ENCODE results near the gene NEK4. TPM values are rescaled to one million over a fixed set of nuclear protein-coding genes. Genes with fewer than 3 reads are reported as not detected.
A peak's percentile ranks its signal among the peaks of the same experiment; 100 is the strongest.

Gene NEK4
- total and polyA plus RNA-seq, 7 experiments from 2014 or later, result 9.0 to 28.4 (median 15.4) TPM

DNA sequence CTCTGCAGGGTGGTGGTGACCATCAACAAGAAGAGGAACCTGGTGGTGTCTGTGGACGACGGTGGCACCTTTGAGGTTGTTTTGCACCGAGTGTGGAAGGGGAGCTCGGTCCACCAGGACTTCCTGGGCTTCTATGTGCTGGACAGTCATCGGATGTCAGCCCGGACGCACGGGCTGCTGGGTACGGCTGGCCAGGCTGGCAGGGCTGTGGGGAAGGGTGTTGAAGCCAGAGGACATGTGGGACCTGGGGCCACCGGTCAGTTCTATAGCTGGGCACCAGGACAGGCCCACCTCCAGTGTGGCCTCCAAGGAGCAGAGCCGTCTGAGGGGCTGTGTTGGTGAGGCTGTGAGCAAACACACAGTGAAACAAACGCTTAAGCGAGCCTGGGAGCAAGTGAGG is 20.0 kb upstream of the NEK4 start:
- H3K4me1 Mint-ChIP-seq, result peaks cover 0 to 4% (median 0%) of the 10 kb centered on the region in 7 donors
- H3K4me1 ChIP-seq (ENCODE audit: control insufficient read depth in 2 of 2, insufficient read depth in 2 of 2, low read length in 2 of 2), result no peaks in the 10 kb centered on the region
- H3K36me3 Mint-ChIP-seq, result no peaks in the 10 kb centered on the region
- ChIA-PET CTCF (no interaction called here), POLR2A (no interaction called here)
- H3K27ac Mint-ChIP-seq, result no peak overlapping the region
- H3K9me3 ChIP-seq (ENCODE audit: control insufficient read depth in 2 of 3, low read length in 3 of 3), result no peaks in the 10 kb centered on the region
- no peak overlapping the region for H3K4me3 Mint-ChIP-seq
- no peaks in the 10 kb centered on the region for H3K27me3 ChIP-seq (ENCODE audit: control insufficient read depth in 2 of 2, insufficient read depth in 2 of 2, low read length in 2 of 2)
- intact Hi-C loops (cut with micrococcal nuclease), result no loop called here
- no peak overlapping the region for H3K4me3 ChIP-seq (ENCODE audit: low read length)
- no peaks in the 10 kb centered on the region for H3K9me3 Mint-ChIP-seq
- H3K27ac ChIP-seq (ENCODE audit: low read depth, low read length), result no peak overlapping the region
- no peaks in the 10 kb centered on the region for H3K36me3 ChIP-seq (ENCODE audit: control insufficient read depth in 2 of 3, insufficient read depth in 3 of 3, low read length in 3 of 3)
- no peaks in the 10 kb centered on the region for H3K27me3 Mint-ChIP-seq
- no peak for ATAC-seq
- DNase-seq, result no peak

DNA sequence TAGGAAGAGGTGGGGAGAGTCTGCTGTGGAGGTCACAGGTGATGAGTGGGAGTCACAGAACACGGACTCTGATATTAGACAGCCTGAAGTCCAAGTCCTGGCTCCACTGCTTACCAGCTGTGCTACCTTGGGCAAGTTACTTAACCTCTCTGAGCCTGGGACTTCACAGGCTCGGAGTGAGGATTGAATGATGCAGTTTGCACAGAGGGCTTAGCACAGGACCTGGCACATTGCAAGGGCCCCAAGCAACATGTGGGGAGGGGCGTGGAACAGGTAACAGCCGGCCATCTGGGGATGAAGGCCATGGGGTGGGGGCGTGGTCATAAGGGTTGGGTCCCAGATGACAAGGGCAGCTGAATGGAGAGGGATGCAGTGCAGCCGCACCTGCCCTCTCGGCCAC is 19.6 kb upstream of the NEK4 start:
- ChIA-PET POLR2A (no interaction called here), CTCF (no interaction called here)
- no peak overlapping the region for H3K4me3 Mint-ChIP-seq
- H3K9me3 ChIP-seq (ENCODE audit: control insufficient read depth in 2 of 3, low read length in 3 of 3), result no peaks in the 10 kb centered on the region
- no peaks in the 10 kb centered on the region for H3K27me3 ChIP-seq (ENCODE audit: control insufficient read depth in 2 of 2, insufficient read depth in 2 of 2, low read length in 2 of 2)
- H3K4me3 ChIP-seq (ENCODE audit: low read length), result no peak overlapping the region
- peak overlapping the region in 1 of 9 donors; percentile 46 for H3K27ac Mint-ChIP-seq
- H3K36me3 ChIP-seq (ENCODE audit: control insufficient read depth in 2 of 3, insufficient read depth in 3 of 3, low read length in 3 of 3), result no peaks in the 10 kb centered on the region
- no peaks in the 10 kb centered on the region for H3K36me3 Mint-ChIP-seq
- H3K9me3 Mint-ChIP-seq, result no peaks in the 10 kb centered on the region
- ATAC-seq, result no peak
- intact Hi-C loops (cut with micrococcal nuclease), result no loop called here
- peaks cover 0 to 4% (median 0%) of the 10 kb centered on the region in 7 donors for H3K4me1 Mint-ChIP-seq
- DNase-seq, result no peak
- no peaks in the 10 kb centered on the region for H3K4me1 ChIP-seq (ENCODE audit: control insufficient read depth in 2 of 2, insufficient read depth in 2 of 2, low read length in 2 of 2)
- H3K27me3 Mint-ChIP-seq, result no peaks in the 10 kb centered on the region
- no peak overlapping the region for H3K27ac ChIP-seq (ENCODE audit: low read depth, low read length)

DNA sequence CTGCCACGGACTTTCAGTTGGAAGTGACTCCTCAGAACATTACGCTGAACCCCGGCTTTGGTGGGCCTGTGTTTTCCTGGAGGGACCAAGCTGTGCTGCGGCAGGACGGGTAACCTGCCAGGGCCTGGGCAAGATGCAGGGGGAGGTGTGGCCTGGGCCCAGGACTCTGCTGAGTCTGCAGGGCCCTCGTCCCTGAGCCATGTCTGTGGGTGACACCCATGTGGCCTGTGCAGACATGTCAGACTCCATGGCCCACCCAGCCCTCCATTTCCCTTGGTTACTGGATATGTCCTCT is 19.0 kb upstream of the NEK4 start:
- Mint-ChIP-seq H3K36me3 (no peaks in the 10 kb centered on the region), H3K9me3 (no peaks in the 10 kb centered on the region), H3K27ac (peak overlapping the region in 1 of 9 donors; percentile 46), H3K27me3 (no peaks in the 10 kb centered on the region), H3K4me1 (peaks cover 0 to 4% (median 0%) of the 10 kb centered on the region in 7 donors), H3K4me3 (no peak overlapping the region)
- ChIA-PET CTCF (no interaction called here), POLR2A (no interaction called here)
- no peak for ATAC-seq
- Histone ChIP-seq H3K27ac (ENCODE audit: low read depth, low read length) (no peak overlapping the region), H3K36me3 (ENCODE audit: control insufficient read depth in 2 of 3, insufficient read depth in 3 of 3, low read length in 3 of 3) (no peaks in the 10 kb centered on the region), H3K9me3 (ENCODE audit: control insufficient read depth in 2 of 3, low read length in 3 of 3) (no peaks in the 10 kb centered on the region), H3K27me3 (ENCODE audit: control insufficient read depth in 2 of 2, insufficient read depth in 2 of 2, low read length in 2 of 2) (no peaks in the 10 kb centered on the region), H3K4me1 (ENCODE audit: control insufficient read depth in 2 of 2, insufficient read depth in 2 of 2, low read length in 2 of 2) (no peaks in the 10 kb centered on the region), H3K4me3 (ENCODE audit: low read length) (no peak overlapping the region)
- DNase-seq, result no peak
- intact Hi-C loops (cut with micrococcal nuclease), result no loop called here

DNA sequence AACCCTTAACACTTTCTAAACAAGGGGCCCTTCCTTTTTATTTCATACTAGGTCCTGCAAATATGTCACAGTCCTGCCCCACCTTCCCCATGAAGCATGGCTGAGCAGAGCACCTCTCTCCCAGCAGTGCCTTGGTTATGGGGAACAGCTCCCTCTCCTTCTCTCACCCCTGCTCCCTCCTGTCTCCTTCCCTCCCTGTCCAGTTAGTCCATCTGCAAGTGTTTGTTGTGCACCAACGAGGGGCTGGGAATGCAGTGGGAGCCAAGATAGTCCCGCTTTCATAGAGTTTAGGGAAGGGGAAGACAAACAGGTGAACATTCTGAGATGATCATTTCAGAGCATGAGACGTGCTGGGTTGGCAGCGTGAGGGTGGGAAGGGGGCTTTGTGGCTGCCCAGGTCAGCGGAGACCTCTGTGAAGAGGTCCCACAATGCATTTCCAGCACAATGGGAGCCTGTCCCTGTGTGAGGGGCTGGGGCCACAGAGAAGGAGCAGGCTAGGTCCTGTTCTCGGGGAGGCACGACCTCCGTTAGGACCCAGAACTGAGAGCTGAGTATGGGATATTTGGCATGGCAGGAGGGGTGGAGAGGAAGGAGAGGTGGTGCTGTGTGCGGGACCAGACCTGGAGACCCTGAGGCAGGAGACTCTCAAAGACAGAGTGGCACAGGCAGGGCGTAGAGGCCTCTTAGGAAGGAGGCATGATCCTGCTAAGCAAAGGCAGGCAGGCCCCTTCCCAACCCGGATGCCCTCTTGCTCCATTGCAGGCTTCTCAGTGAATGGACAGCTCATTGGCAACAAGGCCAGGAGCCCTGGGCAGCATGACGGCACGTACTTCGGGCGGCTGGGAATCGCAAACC is 18.4 kb upstream of the NEK4 start:
- Mint-ChIP-seq H3K4me1 (peaks cover 0 to 4% (median 0%) of the 10 kb centered on the region in 7 donors), H3K27me3 (no peaks in the 10 kb centered on the region), H3K9me3 (no peaks in the 10 kb centered on the region), H3K27ac (no peak overlapping the region), H3K4me3 (no peak overlapping the region), H3K36me3 (no peaks in the 10 kb centered on the region)
- ChIA-PET POLR2A (no interaction called here), CTCF (no interaction called here)
- ATAC-seq (no peak), DNase-seq (no peak)
- Histone ChIP-seq H3K4me1 (ENCODE audit: control insufficient read depth in 2 of 2, insufficient read depth in 2 of 2, low read length in 2 of 2) (no peaks in the 10 kb centered on the region), H3K27me3 (ENCODE audit: control insufficient read depth in 2 of 2, insufficient read depth in 2 of 2, low read length in 2 of 2) (no peaks in the 10 kb centered on the region), H3K27ac (ENCODE audit: low read depth, low read length) (no peak overlapping the region), H3K36me3 (ENCODE audit: control insufficient read depth in 2 of 3, insufficient read depth in 3 of 3, low read length in 3 of 3) (no peaks in the 10 kb centered on the region), H3K9me3 (ENCODE audit: control insufficient read depth in 2 of 3, low read length in 3 of 3) (no peaks in the 10 kb centered on the region), H3K4me3 (ENCODE audit: low read length) (no peak overlapping the region)
- intact Hi-C loops (cut with micrococcal nuclease), result no loop called here

DNA sequence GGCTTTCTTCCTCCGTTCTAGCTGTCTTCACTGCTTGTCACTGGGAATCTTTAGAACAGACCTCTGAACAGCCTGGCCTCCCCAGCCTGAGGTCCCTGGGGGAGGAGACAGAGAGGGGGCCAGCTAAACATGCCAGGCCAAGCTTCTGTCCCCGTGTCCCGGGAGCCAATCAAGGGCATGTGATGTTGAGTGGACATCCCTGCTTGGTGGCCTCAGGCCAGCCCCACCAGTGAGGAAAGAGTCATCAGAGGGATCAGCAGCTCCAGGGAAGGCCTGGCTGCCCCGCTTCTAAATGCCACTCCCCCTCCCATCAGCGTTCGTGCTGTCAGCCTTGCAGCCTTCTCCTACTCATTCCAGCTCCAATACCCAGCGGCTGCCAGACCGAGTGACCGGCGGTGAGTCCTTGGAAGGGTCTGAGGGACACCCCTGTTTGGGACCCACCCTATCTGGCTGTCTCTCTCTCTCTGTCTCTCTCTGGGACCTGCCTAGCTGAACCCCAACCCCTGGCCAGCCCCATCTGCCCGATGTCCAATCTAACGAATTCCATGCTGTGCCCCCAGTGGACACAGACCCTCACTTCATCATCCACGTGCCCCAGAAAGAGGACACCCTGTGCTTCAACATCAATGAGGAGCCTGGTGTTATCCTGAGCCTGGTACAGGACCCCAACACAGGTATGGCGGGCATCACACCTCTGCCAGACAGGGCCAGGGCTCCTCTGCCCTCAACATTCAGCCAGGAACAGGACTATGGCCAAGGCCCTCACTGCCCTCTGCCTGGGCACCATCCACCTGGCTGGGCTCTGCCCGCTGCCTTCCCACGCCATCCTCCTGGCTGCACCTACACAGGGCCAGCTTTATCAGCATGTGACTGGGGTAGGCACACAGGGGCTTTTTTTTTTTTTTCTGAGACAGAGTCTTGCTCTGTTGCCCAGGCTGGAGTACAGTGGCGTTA is 17.2 kb upstream of the NEK4 start:
- H3K4me1 ChIP-seq (ENCODE audit: control insufficient read depth in 2 of 2, insufficient read depth in 2 of 2, low read length in 2 of 2), result no peaks in the 10 kb centered on the region
- no peaks in the 10 kb centered on the region for H3K36me3 ChIP-seq (ENCODE audit: control insufficient read depth in 2 of 3, insufficient read depth in 3 of 3, low read length in 3 of 3)
- DNase-seq, result no peak
- H3K27ac ChIP-seq (ENCODE audit: low read depth, low read length), result no peak overlapping the region
- no peak for ATAC-seq
- H3K27me3 ChIP-seq (ENCODE audit: control insufficient read depth in 2 of 2, insufficient read depth in 2 of 2, low read length in 2 of 2), result no peaks in the 10 kb centered on the region
- Mint-ChIP-seq H3K36me3 (no peaks in the 10 kb centered on the region), H3K4me1 (no peaks in the 10 kb centered on the region), H3K27ac (no peak overlapping the region), H3K27me3 (peaks cover 0 to under 1% (median 0%) of the 10 kb centered on the region in 5 donors), H3K9me3 (no peaks in the 10 kb centered on the region), H3K4me3 (no peak overlapping the region)
- CTCF ChIA-PET, result interaction anchor here (0.6 kb wide), 1 partner anchor 88 kb away, joined by 3 read pairs; no protein-coding TSS in a partner anchor
- intact Hi-C loops (cut with micrococcal nuclease), result no loop called here
- POLR2A ChIA-PET, result no interaction called here
- no peaks in the 10 kb centered on the region for H3K9me3 ChIP-seq (ENCODE audit: control insufficient read depth in 2 of 3, low read length in 3 of 3)
- no peak overlapping the region for H3K4me3 ChIP-seq (ENCODE audit: low read length)

DNA sequence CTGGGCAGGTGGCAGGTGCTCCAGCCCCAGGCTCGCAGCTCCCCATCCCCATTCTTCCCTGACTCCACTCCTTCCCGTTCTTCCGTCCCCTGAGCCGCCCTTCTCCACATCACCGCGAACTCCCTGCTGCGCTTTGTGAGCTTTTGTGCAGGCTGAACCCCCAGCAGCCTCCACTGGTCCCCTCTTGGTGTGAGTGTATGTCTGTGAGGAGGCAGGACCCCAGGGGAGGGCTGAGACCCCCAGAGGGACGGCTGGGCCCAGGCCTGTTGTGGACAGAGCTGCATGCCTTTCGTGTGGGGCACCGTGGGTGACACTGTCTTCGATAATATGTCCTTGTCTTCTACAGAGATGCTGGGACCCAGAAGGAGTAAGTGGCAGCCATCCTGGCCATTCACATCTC is 16.5 kb upstream of the NEK4 start:
- H3K27me3 Mint-ChIP-seq, result peaks cover 0 to 5% (median 1%) of the 10 kb centered on the region in 5 donors
- POLR2A ChIA-PET, result no interaction called here
- DNase-seq, result no peak

More for the DNA sequence above, 16.5 kb upstream of the NEK4 start:
- intact Hi-C loops (cut with micrococcal nuclease), result no loop called here
- H3K9me3 Mint-ChIP-seq, result no peaks in the 10 kb centered on the region
- no peak for ATAC-seq
- no peak overlapping the region for H3K4me3 Mint-ChIP-seq
- Histone ChIP-seq H3K4me1 (ENCODE audit: control insufficient read depth in 2 of 2, insufficient read depth in 2 of 2, low read length in 2 of 2) (no peaks in the 10 kb centered on the region), H3K9me3 (ENCODE audit: control insufficient read depth in 2 of 3, low read length in 3 of 3) (no peaks in the 10 kb centered on the region), H3K27me3 (ENCODE audit: control insufficient read depth in 2 of 2, insufficient read depth in 2 of 2, low read length in 2 of 2) (no peaks in the 10 kb centered on the region), H3K36me3 (ENCODE audit: control insufficient read depth in 2 of 3, insufficient read depth in 3 of 3, low read length in 3 of 3) (no peaks in the 10 kb centered on the region), H3K4me3 (ENCODE audit: low read length) (no peak overlapping the region), H3K27ac (ENCODE audit: low read depth, low read length) (no peak overlapping the region)
- no peak overlapping the region for H3K27ac Mint-ChIP-seq
- no peaks in the 10 kb centered on the region for H3K4me1 Mint-ChIP-seq
- H3K36me3 Mint-ChIP-seq, result no peaks in the 10 kb centered on the region
- CTCF ChIA-PET, result interaction anchor here (0.6 kb wide), 1 partner anchor 89 kb away, joined by 3 read pairs; no protein-coding TSS in a partner anchor

Measured in naive thymus-derived CD4-positive, alpha-beta T cell (primary cell).